Mucosa of rectum (tissue), 2 donors: Measurements from ENCODE around the gene INSL3.
"Not testable (repeated sequence)": the region's sequence is repeated elsewhere in the genome, so short reads cannot be mapped to it uniquely, and the experiment has no call there.

Experiments
- H3K27ac ChIP-seq, 2 donors: one replicate each; pipeline ENCODE4 v1.7.0; 2013; ENCODE audit warnings: inconsistent platforms in 2 of 2, low read depth in 2 of 2, low read length in 2 of 2
- H3K27me3 ChIP-seq, 2 donors: one replicate each; pipeline ENCODE4 v1.7.0; 2013; ENCODE audit warnings: low read length in 2 of 2; ENCODE audit not compliant: control insufficient read depth in 2 of 2, insufficient read depth in 2 of 2
- H3K36me3 ChIP-seq, 2 donors: one replicate each; pipeline ENCODE4 v1.7.0; 2013; ENCODE audit warnings: low read length in 2 of 2; ENCODE audit not compliant: control insufficient read depth in 2 of 2, insufficient read depth in 2 of 2
- H3K4me1 ChIP-seq, 2 donors: one replicate each; pipeline ENCODE4 v1.7.0; 2013; ENCODE audit warnings: low read length in 2 of 2, mild to moderate bottlenecking in 1 of 2; ENCODE audit not compliant: control insufficient read depth in 2 of 2, insufficient read depth in 2 of 2
- H3K4me3 ChIP-seq, 2 donors: one replicate each; pipeline ENCODE4 v1.7.0; 2013; ENCODE audit warnings: low read length in 2 of 2
- H3K9ac ChIP-seq, 2 donors: one replicate each; pipeline ENCODE4 v1.7.0; 2013; ENCODE audit warnings: low read length in 2 of 2, low read depth in 1 of 2, mild to moderate bottlenecking in 1 of 2
- H3K9me3 ChIP-seq, 2 donors: one replicate each; pipeline ENCODE4 v1.7.0; 2013; ENCODE audit warnings: low read length in 2 of 2; ENCODE audit not compliant: control insufficient read depth in 2 of 2
- donor health status: healthy.
- donor health status: Normal muscosa, but diverticular disease.

Gene INSL3

DNA sequence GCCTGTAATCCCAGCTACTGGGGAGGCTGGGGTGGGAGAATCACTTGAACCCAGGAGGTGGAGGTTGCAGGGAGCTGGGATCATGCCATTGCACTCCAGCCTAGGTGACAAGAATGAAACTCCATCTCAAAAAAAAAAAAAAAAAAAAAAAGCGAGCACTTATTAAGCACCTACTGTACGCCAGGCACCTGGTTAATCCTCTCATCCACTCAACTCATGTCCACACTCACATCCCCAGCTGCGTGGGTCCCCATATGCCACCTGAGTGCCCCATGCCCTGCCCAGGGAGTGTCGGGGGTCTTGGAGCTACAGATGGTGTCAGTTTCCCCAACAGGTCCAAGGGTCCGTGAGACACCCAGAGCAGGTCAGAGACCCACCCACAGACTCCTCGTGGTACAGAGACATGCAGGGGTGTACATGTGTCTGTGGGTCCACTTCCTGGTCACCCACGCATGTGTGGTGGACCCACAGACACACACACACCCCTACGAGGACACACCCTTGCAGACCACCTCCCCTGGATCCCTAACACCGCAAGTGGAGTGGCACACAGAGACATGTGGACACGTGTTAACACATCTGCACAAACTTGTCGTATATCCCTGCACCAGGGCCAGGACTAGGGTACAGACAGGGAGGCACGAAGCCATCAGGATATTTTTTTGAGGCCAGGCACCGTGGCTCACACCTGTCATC lies 3.5 kb downstream of the INSL3 start:
- Histone ChIP-seq H3K9me3 (no peaks in the 10 kb centered on the region), H3K36me3 (peaks cover 2 to 3% of the 10 kb centered on the region in 2 donors), H3K27ac (no peak overlapping the region), H3K27me3 (no peaks in the 10 kb centered on the region), H3K4me3 (no peak overlapping the region), H3K4me1 (no peaks in the 10 kb centered on the region), H3K9ac (no peak overlapping the region)

GRCh38 chr19:17812099-17812498 lies 9.2 kb downstream of the INSL3 start:
- Histone ChIP-seq H3K36me3 (peaks cover 33% of the 10 kb centered on the region in 2 donors), H3K27ac (no peak overlapping the region), H3K27me3 (peaks cover 0 to 4% of the 10 kb centered on the region in 2 donors), H3K4me1 (no peaks in the 10 kb centered on the region), H3K4me3 (no peak overlapping the region), H3K9ac (no peak overlapping the region), H3K9me3 (no peaks in the 10 kb centered on the region)

DNA sequence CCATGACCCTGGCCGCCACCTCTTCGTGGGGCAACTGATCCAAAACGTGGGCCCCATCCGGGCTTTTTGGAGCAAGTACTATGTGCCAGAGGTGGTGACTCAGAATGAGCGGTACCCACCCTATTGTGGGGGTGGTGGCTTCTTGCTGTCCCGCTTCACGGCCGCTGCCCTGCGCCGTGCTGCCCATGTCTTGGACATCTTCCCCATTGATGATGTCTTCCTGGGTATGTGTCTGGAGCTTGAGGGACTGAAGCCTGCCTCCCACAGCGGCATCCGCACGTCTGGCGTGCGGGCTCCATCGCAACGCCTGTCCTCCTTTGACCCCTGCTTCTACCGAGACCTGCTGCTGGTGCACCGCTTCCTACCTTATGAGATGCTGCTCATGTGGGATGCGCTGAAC lies 9.6 kb downstream of the INSL3 start:
- H3K27me3 ChIP-seq, result peaks cover 0 to 4% of the 10 kb centered on the region in 2 donors
- H3K4me3 ChIP-seq, result no peak overlapping the region
- H3K27ac ChIP-seq, result no peak overlapping the region

DNA sequence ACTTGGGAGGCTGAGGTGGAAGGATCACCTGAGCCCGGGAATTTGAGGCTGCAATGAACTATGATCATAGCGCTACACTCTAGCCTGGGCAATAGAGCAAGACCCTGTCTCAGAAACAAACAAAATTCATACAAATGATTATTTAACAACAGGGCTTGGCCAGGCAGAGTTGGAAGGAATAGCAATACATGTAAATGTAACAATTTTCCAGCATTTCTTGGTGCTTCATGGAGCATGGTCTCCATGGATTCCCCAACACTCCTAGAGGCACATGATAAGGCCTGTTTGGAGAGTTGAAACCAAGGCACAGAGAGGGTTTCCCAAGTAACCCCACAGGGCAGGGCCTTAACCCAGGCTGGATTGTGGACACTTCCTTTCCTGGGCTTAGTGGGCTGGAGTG lies 10.2 kb downstream of the INSL3 start:
- peaks cover 33% of the 10 kb centered on the region in 2 donors for H3K36me3 ChIP-seq
- no peak overlapping the region for H3K4me3 ChIP-seq
- no peak overlapping the region for H3K27ac ChIP-seq
- no peak overlapping the region for H3K9ac ChIP-seq
- no peaks in the 10 kb centered on the region for H3K4me1 ChIP-seq
- no peaks in the 10 kb centered on the region for H3K9me3 ChIP-seq
- H3K27me3 ChIP-seq, result peaks cover 0 to 4% of the 10 kb centered on the region in 2 donors

More for the DNA sequence above, 9.6 kb downstream of the INSL3 start:
- Histone ChIP-seq H3K4me1 (no peaks in the 10 kb centered on the region), H3K9me3 (no peaks in the 10 kb centered on the region), H3K36me3 (peaks cover 33% of the 10 kb centered on the region in 2 donors), H3K9ac (no peak overlapping the region)

DNA sequence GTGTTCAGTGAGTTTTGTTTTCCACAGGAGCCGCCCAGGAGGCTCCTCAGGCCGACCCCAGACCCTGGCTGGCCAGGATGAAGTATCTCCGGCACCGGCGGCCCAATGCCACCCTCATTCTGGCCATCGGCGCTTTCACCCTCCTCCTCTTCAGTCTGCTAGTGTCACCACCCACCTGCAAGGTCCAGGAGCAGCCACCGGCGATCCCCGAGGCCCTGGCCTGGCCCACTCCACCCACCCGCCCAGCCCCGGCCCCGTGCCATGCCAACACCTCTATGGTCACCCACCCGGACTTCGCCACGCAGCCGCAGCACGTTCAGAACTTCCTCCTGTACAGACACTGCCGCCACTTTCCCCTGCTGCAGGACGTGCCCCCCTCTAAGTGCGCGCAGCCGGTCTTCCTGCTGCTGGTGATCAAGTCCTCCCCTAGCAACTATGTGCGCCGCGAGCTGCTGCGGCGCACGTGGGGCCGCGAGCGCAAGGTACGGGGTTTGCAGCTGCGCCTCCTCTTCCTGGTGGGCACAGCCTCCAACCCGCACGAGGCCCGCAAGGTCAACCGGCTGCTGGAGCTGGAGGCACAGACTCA lies 13.5 kb downstream of the INSL3 start:
- Histone ChIP-seq H3K27me3 (peaks cover 0 to 4% of the 10 kb centered on the region in 2 donors), H3K9me3 (no peaks in the 10 kb centered on the region), H3K9ac (no peak overlapping the region), H3K4me3 (no peak overlapping the region), H3K27ac (no peak overlapping the region), H3K4me1 (no peaks in the 10 kb centered on the region), H3K36me3 (peaks cover 30 to 37% of the 10 kb centered on the region in 2 donors)

DNA sequence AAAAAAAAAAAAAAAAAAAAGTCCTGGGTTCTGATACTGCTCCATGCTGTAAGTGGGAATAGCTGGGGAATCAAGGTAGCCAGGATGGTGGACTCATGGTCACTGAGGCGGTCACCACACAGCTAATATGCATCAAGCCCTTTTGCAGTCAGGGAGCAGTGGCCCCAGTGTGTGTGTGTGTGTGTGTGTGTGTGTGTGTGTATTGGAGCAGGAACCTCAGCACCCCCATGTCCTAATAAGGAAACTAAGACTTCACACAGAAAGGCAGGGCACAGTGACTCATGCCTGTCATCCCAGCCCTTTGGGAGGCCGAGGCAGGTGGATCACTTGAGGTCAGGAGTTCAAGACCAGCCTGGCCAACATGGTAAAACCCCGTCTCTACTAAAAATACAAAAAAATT lies 14.4 kb downstream of the INSL3 start:
- H3K9me3 ChIP-seq, result no peaks in the 10 kb centered on the region
- H3K4me1 ChIP-seq, result no peaks in the 10 kb centered on the region
- H3K27me3 ChIP-seq, result peaks cover 0 to 4% of the 10 kb centered on the region in 2 donors
- H3K36me3 ChIP-seq, result peaks cover 28 to 30% of the 10 kb centered on the region in 2 donors
- H3K27ac ChIP-seq, result no peak overlapping the region
- H3K9ac ChIP-seq, result no peak overlapping the region
- no peak overlapping the region for H3K4me3 ChIP-seq

GRCh38 chr19:17805427-17805826 lies 15.9 kb downstream of the INSL3 start:
- Histone ChIP-seq H3K27ac (no peak overlapping the region), H3K4me3 (no peak overlapping the region), H3K9me3 (no peaks in the 10 kb centered on the region), H3K4me1 (peaks cover 0 to under 1% of the 10 kb centered on the region in 2 donors), H3K9ac (no peak overlapping the region), H3K36me3 (peaks cover 19 to 22% of the 10 kb centered on the region in 2 donors), H3K27me3 (peaks cover 0 to 4% of the 10 kb centered on the region in 2 donors)

- Histone ChIP-seq H3K9me3 (no peaks in the 10 kb centered on the region), H3K27ac (no peak overlapping the region), H3K4me3 (no peak overlapping the region), H3K4me1 (peaks cover 4 to 9% of the 10 kb centered on the region in 2 donors), H3K9ac (no peak overlapping the region), H3K27me3 (peaks cover 0 to 4% of the 10 kb centered on the region in 2 donors), H3K36me3 (peaks cover 11% of the 10 kb centered on the region in 2 donors)
These were observed 17.9 kb downstream of the INSL3 start for GRCh38 chr19:17803264-17803896.

GRCh38 chr19:17802137-17802858 lies 19.0 kb downstream of the INSL3 start:
- peaks cover 0 to 1% of the 10 kb centered on the region in 2 donors for H3K27me3 ChIP-seq
- H3K36me3 ChIP-seq, result peaks cover 5 to 6% of the 10 kb centered on the region in 2 donors
- no peak overlapping the region for H3K9ac ChIP-seq
- no peak overlapping the region for H3K4me3 ChIP-seq
- no peak overlapping the region for H3K27ac ChIP-seq
- H3K4me1 ChIP-seq, result peaks cover 10 to 17% of the 10 kb centered on the region in 2 donors
- no peaks in the 10 kb centered on the region for H3K9me3 ChIP-seq

GRCh38 chr19:17798599-17798998 lies 22.7 kb downstream of the INSL3 start:
- not testable (repeated sequence) for H3K27me3 ChIP-seq, H3K9me3 ChIP-seq, H3K36me3 ChIP-seq
- peak overlapping the region; percentile 99 to 100 for H3K27ac ChIP-seq
- H3K4me1 ChIP-seq, result peaks cover 28 to 37% of the 10 kb centered on the region in 2 donors
- peak overlapping the region in 1 of 2 donors; percentile 91 for H3K9ac ChIP-seq
- H3K4me3 ChIP-seq, result peak overlapping the region in 1 of 2 donors; percentile 64
